SH-SY5Y (cell line): Measurements from ENCODE around the gene IBTK.

ENCODE experiments used
- GATA2 ChIP-seq: IDR thresholded peaks from 2 replicates; pipeline ENCODE4 v1.6.1; 2011; ENCODE audit warnings: mild to moderate bottlenecking, low read depth, low read length
- GATA3 ChIP-seq: IDR thresholded peaks from 2 replicates; pipeline ENCODE4 v1.6.1; 2011; ENCODE audit warnings: low read depth, mild to moderate bottlenecking, low read length, moderate library complexity

DNA sequence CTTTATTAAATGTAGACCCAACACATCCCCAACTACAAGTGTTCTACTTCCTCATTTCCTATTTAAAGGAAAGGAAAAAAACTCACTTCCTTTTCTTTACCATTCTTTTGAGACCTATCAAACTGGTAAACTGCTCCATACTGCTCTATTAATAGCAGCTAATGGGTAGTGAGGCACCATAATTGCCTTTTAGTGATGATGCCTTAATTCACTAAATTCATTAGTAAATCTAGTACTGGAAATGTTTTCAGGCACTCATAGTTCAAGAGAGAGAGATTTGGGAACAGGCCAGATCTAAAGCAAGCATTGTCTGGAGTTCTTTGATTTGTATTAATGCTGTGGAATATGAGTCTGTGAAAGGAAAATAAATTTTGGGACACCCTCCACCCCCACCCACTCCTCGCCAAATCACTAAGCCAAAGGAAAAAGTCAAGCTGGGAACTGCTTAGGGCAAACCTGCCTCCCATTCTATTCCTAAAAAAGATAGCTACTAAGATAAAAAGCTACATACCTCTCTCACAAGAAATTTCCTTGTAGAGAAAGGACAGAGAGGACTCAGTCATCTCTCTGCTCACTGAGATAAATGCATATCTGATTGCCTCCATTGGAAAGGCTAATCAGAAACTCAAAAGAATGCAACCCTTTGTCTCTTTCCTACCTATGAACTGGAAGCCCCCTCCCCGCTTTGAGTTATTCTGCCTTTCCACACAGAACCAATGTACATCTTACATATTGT lies 13.6 kb upstream of the IBTK start:
- TF ChIP-seq GATA2 (no peak), GATA3 (no peak)
